ENCODE data around the gene TCF3.

GRCh38 chr19:1674293-1674679 lies 21.9 kb upstream of the TCF3 start:
- TF ChIP-seq ZNF274 (IDR thresholded peaks at IDR 0.05; ENCODE audit: low read depth, low read length) (no peak), SUZ12 (IDR thresholded peaks at IDR 0.05; ENCODE audit: extremely low read depth, insufficient read depth, insufficient read length) (no peak)
